Embryonic facial prominence (tissue), 1 donor: ENCODE results near the gene DCLRE1C.
"Not testable (repeated sequence)": the region's sequence is repeated elsewhere in the genome, so short reads cannot be mapped to it uniquely, and the experiment has no call there.

Experiments
- DNase-seq: peaks from one replicate; pipeline ENCODE4 v3.0.0-alpha.2; 2016; ENCODE audit errors: extremely low spot score

The DCLRE1C gene

GRCh38 chr10:14945108-14945507, 8.8 kb downstream of the DCLRE1C start:
- no peak for DNase-seq

DNA sequence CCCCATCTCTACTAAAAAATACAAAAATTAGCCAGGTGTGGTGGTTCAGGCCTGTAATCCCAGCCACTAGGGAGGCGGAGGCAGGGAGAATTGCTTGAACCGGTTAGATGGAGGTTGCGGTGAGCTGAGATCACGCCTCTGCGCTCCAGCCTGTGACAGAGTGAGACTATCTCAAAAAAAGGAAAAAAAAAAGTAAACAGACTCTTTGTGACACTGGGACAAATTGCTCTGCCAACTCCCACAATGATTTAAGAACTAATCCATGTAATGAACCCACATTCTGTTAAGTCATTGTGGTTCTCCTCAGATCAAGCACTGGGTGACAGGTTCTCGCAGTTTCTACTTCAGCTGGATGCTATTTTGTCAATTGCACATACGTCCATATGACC, 11.0 kb downstream of the DCLRE1C start:
- not testable (repeated sequence) for DNase-seq

DNA sequence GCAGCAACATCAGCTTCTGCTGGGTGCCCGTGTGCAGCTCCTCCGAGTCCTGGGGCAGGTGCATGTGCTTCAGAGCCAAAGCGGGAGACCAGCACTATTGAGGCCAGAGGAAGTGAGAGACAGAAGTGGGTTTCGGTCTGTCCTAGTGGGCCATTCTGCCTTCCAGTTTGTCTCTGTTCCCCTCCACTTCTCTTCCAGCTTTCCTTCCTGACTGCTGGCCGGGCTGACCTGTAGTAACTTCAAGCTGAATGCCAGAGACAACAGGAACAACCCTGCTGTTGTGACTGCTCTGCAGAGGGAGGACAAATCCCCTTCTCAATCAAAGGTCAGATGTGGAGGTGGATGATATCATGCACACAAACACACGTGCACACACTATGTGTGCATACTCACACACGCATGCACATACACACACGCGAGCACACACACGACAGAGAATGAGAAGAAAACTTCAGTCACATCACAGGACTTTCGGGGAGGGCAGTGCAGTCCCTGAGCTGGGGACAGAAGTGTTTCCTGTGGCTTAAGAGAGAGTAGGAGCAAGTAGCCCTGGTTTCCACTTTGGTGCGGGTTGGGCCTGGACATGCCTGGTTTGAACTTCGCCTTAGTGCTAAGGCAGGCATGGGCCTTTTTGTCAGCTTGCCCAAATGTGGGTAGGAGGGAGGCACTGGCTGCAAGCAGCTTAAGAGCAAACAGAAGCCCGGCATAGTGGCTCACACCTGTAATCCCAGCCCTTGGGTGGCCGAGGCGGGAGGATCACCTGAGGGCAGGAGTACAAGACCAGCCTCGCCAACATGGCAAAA, 11.5 kb downstream of the DCLRE1C start:
- not testable (repeated sequence) for DNase-seq

DNA sequence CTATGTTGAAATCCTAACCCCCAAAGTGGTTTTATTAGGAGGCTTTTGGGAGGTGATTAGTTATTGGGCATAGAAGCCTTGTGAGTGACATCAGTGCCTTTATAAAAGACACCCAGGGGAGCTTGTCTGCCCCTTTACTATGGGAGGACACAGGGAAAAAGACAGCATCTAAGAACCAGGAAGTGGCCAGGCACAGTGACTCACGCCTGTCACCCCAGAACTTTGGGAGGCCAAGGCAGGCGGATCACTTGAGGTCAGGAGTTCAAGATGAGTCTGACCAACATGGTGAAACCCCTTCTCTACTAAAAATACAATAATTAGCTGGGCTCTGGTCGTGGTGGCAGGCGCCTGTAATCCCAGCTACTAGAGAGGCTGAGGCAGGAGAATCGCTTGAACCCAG, 14.9 kb downstream of the DCLRE1C start:
- DNase-seq, result not testable (repeated sequence)

- DNase-seq, result no peak
These were observed 17.3 kb downstream of the DCLRE1C start for GRCh38 chr10:14936584-14936983.

GRCh38 chr10:14930610-14931009, 23.3 kb downstream of the DCLRE1C start:
- DNase-seq, result no peak

DNA sequence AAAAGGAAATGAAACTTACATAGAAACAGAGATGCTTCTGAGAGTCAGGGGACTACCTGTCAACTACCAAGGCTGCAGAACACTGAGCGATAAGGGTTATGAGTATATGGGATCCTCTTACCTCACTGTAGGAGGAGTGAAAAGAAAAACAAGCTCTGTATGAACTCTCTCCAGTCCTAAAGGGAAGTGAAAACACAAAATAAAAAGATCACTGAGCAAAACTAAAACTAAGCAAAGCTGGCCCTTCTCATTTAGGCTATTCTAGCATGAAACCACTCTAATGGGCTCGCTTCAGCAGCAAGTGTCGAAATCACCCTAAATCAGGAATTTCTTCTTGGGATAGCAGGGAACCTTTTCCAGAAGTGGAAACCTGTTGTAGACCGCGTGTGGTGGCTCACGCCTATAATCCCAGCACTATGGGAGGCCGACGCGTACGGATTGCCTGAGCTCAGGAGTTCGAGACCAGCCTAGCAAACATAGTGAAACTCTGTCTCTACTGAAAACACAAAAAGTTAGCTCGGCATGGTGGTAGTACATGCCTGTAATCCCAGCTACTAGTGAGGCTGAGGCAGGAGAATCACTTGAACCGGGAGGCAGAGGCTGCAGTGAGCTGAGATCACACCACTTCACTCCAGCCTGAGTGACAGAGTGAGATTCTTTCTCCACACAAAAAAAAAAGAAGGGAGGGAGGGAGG, 27.0 kb downstream of the DCLRE1C start:
- DNase-seq, result no peak

DNA sequence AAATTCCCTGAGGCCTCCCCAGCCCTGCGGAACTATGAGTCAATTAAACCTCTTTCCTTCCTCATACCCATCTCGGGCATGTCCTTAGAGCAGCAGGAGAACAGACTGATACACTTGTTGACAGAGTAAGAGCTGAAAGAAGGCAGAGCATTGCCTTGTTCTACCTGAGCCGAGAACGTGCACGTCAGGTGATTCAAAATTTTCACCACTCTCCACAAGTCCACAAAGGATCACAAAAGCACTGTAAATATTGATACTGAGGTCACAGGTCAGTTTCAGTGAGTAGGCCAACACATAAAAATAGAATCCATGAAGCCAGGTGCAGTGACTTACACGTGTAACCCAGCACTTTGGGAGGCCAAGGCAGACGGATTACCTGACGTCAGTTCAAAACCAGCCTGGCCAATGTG, 27.8 kb downstream of the DCLRE1C start:
- DNase-seq, result no peak

- DNase-seq, result no peak
These were observed 28.6 kb downstream of the DCLRE1C start for GRCh38 chr10:14925268-14925667.

- DNase-seq, result no peak
These were observed 29.9 kb downstream of the DCLRE1C start for GRCh38 chr10:14924013-14924412.

- no peak for DNase-seq
These were observed 34.9 kb downstream of the DCLRE1C start for GRCh38 chr10:14918964-14919363.

GRCh38 chr10:14917827-14918226, 36.1 kb downstream of the DCLRE1C start:
- DNase-seq, result no peak

DNA sequence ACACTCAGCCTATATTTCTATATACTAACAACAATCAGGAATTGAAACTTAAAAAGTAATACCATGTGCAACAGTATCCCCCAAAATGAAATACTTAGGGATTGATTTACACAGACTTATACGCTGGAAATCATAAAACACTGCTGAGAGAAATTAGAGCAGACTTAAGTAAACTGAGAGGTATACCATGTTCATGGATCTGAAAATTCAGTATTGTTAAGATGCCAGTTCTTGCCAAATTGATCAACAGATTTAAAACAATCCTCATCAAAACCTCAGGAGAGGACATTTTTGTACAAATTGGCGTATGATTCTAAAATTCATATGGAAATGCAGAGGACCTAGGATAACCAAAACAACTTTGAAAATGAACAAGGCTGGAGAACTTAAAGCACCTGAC, 37.3 kb downstream of the DCLRE1C start:
- DNase-seq, result no peak

DNA sequence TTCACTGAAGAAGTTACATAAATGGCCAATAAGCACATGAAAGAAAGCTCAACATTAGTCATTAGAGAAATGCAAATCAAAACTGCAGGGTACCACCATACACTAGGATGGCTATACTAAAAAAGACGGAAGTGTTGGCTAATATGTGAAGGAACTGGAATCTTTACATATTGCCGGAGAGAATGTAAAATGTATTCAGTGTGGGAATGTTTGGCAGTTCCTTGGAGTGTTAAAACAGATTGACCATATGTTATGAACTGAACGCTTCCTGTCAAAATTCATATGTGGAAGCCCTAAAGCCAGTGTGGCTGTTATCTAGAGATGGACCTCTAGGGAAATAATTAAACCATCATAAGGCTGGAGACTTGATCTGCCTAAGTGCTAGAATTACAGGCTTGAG, 42.1 kb downstream of the DCLRE1C start:
- DNase-seq, result no peak

DNA sequence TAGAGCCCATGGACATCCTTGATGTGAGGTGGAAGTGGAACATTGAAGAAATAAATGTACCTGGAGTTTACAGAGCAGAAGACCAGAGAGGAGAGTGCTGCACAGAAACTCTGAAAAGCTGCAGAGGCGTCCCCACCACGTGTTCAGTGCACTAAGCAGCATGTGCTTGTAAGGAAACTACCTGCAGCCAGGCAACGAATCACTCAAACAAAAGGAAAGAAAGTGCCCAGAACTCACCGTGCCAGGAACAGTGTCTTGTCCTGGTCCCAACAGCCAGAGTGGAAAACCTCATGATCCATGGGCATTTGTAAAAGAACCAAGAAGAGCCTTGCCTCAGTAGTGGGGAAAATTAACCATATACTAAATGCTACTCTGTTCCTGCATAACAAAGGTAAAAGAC, 42.9 kb downstream of the DCLRE1C start:
- no peak for DNase-seq

DNA sequence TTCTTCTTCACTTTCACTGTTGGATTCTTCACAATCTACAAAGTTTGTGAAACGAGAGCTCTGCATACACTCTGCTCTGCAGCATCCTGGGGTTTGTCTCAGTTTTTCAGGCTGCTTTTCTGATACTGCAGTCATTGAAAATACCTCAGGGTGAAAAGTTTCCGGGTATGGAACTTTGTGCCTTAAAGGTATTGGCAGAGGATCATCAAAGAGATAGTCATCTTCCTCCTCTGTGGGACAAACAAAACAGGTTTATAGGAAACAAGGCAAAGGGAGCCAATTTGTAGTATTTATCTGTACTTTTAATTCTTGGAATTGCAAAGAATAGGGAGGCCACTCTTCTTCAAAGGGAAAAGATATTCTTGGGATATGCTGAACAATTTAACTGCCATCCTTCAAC, 44.8 kb downstream of the DCLRE1C start:
- DNase-seq, result no peak

- DNase-seq, result not testable (repeated sequence)
These were observed 46.3 kb downstream of the DCLRE1C start for GRCh38 chr10:14907591-14907990.

DNA sequence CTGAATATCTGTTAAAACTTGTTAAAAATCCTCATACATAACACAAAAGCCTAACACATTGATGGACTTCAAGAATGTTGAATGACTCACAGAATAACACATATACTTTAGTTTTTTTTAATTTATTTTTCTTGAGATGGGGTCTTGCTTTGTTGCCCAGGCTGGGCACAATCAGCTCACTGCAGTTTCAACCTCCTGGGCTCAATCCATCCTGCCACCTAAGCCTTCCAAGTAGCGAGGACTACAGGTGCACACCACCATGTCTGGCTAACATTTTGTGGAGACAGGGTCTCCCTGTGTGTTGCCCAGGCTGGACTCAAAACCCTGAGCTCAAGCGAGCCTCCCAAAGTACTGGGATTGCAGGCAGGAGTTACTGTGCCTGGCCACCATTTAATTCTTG, 47.1 kb downstream of the DCLRE1C start:
- no peak for DNase-seq

GRCh38 chr10:14905890-14906289, 48.0 kb downstream of the DCLRE1C start:
- no peak for DNase-seq

DNA sequence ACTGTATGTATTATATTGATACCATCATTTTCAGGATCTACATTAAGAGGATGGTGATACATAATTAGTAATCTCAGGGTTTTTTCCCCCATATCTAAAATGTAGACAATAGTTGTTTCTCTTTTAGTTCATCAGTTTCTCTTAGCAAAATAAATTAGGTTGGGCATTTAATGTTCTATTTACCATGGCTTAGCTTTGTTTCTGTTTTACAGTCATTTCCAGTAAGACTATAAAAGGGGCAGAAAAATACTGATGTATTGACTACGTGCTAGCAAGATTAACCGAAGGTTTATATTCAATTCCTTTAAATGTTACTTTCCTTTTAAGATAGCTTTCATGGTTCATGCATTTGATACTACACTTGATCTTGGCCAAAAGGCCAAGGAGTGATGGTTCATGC, 49.0 kb downstream of the DCLRE1C start:
- no peak for DNase-seq

DNA sequence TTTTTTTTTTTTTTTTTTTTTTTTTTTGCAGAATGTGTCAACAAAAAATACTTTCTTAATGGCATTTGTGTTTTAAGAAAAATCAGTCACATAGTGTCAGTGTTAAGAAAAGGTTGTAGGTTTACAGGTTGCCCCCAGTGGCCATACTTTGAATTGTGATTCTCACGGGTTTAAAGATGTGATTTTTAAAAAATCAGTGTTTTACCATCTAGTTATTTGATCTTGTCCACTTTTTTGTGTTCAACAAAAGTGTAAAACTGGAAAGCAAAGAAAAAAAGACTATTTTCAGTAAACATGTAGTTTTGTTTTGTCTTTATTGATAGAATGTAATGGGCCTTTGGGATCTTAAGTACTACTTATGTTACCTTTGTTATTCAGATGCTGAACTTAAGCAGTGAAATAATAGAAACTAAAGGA, 49.6 kb downstream of the DCLRE1C start:
- DNase-seq, result no peak

DNA sequence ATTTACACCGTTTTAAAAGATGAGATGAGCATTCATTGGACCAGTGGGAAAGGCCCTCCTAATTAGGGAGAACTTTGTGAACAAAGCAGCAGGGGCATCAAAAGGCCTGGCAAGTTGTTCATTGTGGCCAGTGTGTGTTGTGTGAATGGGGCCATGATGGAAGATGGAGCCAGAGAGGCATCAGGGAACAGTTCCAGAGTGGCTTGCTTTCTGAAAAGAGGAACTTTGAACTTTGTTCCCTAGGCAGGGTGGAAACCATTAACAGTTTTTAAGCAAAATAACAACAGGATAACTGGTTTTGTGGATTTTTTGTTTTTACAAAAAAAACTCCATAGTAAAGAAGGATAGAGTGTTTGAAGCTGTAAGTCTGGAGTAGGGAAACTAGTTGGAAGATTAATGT, 62.7 kb downstream of the DCLRE1C start:
- DNase-seq, result no peak

GRCh38 chr10:14889318-14889717, 64.6 kb downstream of the DCLRE1C start:
- DNase-seq, result no peak
